HG03066 (cell line): ENCODE data around the gene CRACR2A.

Experiments used
- ATAC-seq: cut with Tn5 transposase; IDR thresholded peaks from one replicate; pipeline ENCODE4 v1.9.1; 2021; ENCODE audit warnings: low read depth; ENCODE audit not compliant: unreplicated experiment

CRACR2A gene

DNA sequence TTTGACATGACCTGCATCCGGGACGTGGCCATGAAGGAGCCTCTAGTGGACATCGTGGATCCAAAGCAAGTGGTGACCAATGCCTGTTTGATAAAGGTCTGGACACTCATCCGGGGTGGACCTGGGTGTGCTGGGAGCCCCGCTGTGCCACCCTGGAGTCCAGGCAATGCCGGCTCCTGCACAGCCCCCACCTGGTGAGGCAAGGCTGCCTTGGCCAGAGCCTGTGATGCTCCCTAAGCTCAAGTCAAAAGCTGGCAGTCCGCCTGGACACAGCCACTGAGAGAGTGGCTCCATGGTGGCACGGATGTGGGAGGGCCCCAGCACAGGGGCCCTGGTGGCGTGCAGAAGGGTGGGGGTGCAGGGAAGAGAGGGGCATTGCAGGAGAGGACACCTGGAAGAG is 176.0 kb downstream of the CRACR2A start:
- no peak for ATAC-seq

DNA sequence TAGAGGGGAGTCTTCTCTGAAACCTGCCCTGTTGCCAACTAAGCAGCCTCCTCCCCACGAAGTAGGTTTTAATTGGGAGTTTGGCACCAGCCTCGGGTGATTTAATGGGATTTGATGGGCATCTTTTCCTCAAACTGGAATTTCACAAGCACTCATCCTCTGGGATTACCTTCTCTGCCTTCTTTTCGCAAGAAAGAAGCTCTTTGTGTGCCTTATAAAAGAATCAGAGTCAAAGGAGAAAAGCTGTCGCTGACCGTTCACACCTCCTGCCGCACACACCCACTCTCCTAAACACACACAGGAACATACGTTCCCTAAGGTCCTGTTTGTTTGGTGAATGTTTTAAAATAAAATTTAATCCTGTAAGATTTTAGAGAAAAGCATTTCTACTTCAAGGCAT is 177.9 kb downstream of the CRACR2A start:
- no peak for ATAC-seq

DNA sequence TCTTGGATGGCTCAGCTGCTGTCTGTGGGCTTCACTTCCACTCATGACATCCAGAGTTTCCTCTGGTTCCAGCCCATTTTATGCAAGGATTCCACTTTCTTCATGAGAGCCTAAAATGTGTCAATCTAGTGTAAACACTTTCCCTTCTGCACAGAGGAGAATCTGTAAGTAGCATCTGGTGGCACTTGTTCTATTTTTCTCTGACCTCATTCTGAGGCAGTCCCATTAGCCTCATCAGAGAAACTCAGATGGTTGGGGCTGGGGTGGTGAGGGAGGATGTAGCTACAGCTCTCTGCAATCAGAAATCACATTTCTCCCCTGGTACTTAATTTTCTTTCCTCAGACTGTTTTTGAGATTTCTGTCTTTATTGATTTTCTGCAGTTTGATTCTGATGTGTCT is 180.3 kb downstream of the CRACR2A start:
- ATAC-seq = no peak

DNA sequence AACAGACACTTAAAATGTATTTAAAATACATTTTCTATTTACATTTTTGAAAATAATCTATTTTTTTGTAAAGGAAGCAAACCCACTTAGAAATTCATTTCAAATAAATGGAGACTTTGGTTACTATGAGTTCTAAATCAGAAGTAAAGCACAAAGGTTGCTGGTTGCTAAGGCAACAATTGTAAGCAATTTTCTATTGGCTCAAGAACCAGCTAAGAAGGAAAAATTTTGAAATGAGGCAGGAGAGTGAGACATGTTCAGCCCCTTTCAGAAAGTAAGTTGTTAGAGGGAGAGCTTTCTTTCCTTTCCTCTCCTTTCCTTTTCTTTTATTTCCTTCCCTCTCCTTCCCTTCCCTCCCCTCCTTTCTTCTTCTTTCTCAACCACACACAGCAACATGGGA is 181.2 kb downstream of the CRACR2A start:
- no peak for ATAC-seq

DNA sequence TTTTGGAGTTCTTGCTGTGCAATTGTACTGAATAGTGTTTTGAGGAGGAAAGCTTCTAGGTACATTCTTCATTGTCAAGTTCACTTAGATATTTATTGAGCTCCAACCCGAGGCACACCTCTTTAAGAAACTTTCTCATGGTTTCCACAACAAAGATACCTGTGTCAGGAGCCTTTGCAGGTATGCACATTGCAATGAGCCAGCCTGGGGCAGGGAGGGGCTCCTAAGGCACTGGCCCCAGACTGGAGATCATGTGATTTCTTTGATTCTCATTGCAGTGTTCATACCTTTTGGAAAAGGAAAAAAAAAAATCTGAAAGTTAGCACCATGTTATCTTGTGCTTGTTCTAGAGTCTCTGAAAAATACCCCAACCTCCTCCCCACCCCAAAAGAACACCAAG is 181.6 kb downstream of the CRACR2A start:
- no peak for ATAC-seq

DNA sequence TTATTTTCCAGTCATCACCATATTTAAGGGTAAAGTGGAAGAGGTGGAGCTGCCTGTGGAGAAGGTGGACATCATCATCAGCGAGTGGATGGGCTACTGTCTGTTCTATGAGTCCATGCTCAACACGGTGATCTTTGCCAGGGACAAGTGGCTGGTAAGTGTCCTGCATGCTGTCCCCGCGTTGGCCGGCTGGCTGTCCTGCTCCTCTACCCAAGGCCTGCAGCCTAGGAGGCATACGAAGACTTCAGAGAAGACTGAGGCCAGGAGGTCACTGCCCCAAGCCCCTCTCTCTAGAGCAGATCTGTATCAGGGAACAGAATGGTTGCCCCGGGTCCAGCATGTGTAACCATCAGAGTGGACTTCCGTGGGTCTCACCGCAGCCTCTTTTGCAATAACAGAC is 184.2 kb downstream of the CRACR2A start:
- ATAC-seq = no peak

DNA sequence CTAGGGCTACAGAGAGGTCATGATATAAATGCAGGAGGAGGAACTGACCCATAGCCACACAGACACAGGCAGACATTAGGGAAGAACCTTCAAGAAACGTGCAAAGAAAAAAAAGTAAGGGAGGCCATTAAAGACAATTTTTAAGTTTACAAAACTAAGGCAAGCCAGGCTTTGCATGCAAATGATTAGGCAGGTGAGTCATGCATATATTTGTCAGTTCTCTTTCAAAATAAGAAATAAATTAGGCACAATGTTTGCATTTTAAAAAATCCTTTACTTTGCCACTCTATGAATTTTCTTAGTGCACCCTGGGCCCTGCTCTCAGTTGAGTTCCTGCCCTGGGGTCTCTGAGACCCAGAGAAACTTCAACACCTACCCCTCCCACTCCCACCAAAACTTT is 186.9 kb downstream of the CRACR2A start:
- ATAC-seq = no peak
